MM.1S (cell line): ENCODE data around the gene NTMT1.

Experiments used
- EZH2phosphoT487 ChIP-seq: fragments of 300-600 bp; sonication (generic); IDR thresholded peaks from 2 replicates; pipeline ENCODE4 v1.6.1; 2018; ENCODE audit warnings: antibody characterized with exemption, low read length
- TF ChIP-seq, protein P1 (sequence below): fragments of 300-600 bp; sonication (generic); IDR thresholded peaks from 2 replicates; pipeline ENCODE4 v1.5.1; 2016; ENCODE audit warnings: antibody characterized with exemption, low read length, mixed read lengths

- TF ChIP-seq, protein P1, sequence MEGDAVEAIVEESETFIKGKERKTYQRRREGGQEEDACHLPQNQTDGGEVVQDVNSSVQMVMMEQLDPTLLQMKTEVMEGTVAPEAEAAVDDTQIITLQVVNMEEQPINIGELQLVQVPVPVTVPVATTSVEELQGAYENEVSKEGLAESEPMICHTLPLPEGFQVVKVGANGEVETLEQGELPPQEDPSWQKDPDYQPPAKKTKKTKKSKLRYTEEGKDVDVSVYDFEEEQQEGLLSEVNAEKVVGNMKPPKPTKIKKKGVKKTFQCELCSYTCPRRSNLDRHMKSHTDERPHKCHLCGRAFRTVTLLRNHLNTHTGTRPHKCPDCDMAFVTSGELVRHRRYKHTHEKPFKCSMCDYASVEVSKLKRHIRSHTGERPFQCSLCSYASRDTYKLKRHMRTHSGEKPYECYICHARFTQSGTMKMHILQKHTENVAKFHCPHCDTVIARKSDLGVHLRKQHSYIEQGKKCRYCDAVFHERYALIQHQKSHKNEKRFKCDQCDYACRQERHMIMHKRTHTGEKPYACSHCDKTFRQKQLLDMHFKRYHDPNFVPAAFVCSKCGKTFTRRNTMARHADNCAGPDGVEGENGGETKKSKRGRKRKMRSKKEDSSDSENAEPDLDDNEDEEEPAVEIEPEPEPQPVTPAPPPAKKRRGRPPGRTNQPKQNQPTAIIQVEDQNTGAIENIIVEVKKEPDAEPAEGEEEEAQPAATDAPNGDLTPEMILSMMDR: no peak
- TF ChIP-seq EZH2phosphoT487: no peak
Observed at GRCh38 chr9:129624947-129625346, 1.0 kb upstream of the NTMT1 start.
